ENCODE measurements around the gene CIB4.

DNA sequence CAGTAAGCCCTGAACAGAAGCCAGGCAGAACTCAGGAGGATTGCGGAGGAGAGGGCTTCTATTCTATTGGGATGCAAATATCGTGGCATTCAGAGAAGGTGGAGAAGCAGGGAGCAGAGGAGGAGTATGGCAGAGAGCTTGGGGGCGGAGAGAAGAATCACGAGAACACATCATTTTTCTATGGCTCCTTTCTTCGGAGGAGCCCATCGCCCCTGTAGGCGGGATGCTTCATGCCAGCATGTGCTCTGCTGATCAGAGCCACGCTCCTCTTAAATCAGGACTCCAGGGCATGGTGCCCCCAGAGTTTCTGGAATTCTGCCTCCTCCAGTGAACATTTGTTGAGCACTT, 71.1 kb downstream of the CIB4 start:
- TF ChIP-seq ZC3H10 (CRISPR knock-in tag; IDR thresholded peaks at IDR 0.05) = no peak
- TF ChIP-seq, protein P1, sequence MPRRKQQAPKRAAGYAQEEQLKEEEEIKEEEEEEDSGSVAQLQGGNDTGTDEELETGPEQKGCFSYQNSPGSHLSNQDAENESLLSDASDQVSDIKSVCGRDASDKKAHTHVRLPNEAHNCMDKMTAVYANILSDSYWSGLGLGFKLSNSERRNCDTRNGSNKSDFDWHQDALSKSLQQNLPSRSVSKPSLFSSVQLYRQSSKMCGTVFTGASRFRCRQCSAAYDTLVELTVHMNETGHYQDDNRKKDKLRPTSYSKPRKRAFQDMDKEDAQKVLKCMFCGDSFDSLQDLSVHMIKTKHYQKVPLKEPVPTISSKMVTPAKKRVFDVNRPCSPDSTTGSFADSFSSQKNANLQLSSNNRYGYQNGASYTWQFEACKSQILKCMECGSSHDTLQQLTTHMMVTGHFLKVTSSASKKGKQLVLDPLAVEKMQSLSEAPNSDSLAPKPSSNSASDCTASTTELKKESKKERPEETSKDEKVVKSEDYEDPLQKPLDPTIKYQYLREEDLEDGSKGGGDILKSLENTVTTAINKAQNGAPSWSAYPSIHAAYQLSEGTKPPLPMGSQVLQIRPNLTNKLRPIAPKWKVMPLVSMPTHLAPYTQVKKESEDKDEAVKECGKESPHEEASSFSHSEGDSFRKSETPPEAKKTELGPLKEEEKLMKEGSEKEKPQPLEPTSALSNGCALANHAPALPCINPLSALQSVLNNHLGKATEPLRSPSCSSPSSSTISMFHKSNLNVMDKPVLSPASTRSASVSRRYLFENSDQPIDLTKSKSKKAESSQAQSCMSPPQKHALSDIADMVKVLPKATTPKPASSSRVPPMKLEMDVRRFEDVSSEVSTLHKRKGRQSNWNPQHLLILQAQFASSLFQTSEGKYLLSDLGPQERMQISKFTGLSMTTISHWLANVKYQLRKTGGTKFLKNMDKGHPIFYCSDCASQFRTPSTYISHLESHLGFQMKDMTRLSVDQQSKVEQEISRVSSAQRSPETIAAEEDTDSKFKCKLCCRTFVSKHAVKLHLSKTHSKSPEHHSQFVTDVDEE (CRISPR knock-in tag; IDR thresholded peaks at IDR 0.05) = no peak
- no peak for TF ChIP-seq ZFP30 (CRISPR knock-in tag; IDR thresholded peaks at IDR 0.05)
- no peak for TF ChIP-seq TOX (CRISPR knock-in tag; IDR thresholded peaks at IDR 0.05; ENCODE audit: borderline replicate concordance)
- TF ChIP-seq RARB (CRISPR knock-in tag; IDR thresholded peaks at IDR 0.05) = no peak
- TF ChIP-seq, protein P2, sequence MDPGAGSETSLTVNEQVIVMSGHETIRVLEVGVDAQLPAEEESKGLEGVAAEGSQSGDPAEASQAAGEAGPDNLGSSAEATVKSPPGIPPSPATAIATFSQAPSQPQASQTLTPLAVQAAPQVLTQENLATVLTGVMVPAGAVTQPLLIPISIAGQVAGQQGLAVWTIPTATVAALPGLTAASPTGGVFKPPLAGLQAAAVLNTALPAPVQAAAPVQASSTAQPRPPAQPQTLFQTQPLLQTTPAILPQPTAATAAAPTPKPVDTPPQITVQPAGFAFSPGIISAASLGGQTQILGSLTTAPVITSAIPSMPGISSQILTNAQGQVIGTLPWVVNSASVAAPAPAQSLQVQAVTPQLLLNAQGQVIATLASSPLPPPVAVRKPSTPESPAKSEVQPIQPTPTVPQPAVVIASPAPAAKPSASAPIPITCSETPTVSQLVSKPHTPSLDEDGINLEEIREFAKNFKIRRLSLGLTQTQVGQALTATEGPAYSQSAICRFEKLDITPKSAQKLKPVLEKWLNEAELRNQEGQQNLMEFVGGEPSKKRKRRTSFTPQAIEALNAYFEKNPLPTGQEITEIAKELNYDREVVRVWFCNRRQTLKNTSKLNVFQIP (CRISPR knock-in tag; IDR thresholded peaks at IDR 0.05; ENCODE audit: borderline replicate concordance, low read depth) = no peak
- TF ChIP-seq PPARA (CRISPR knock-in tag; IDR thresholded peaks at IDR 0.05; ENCODE audit: borderline replicate concordance) = no peak
- TF ChIP-seq ZNF8 (CRISPR knock-in tag; IDR thresholded peaks at IDR 0.05) = no peak
- TF ChIP-seq TCF4 (CRISPR knock-in tag; IDR thresholded peaks at IDR 0.05; ENCODE audit: borderline replicate concordance) = no peak
- no peak for TF ChIP-seq ISL1 (CRISPR knock-in tag; IDR thresholded peaks at IDR 0.05)

Measured in SK-N-SH treated with all-trans-retinoic acid at 6 μM for 48 hours (cell line).